ENCODE results near the gene DUSP16. TPM values are rescaled to one million over a fixed set of nuclear protein-coding genes. Genes with fewer than 3 reads are reported as not detected.

Gene DUSP16
- total RNA-seq, 1 donor, result 12.1 TPM

GRCh38 chr12:12461923-12462315 lies 100.7 kb downstream of the DUSP16 start:
- TF ChIP-seq CTCF (IDR thresholded peaks at IDR 0.05; ENCODE audit: insufficient read depth, low read depth, low read length), result no peak
- DNase-seq (ENCODE audit: low read depth), result no peak
- H3K4me3 ChIP-seq (ENCODE audit: low read depth, low read length), result no peak overlapping the region

- no peak for TF ChIP-seq CTCF (IDR thresholded peaks at IDR 0.05; ENCODE audit: insufficient read depth, low read depth, low read length)
- no peak for DNase-seq (ENCODE audit: low read depth)
These were observed 101.4 kb downstream of the DUSP16 start for GRCh38 chr12:12460935-12461922.

DNA sequence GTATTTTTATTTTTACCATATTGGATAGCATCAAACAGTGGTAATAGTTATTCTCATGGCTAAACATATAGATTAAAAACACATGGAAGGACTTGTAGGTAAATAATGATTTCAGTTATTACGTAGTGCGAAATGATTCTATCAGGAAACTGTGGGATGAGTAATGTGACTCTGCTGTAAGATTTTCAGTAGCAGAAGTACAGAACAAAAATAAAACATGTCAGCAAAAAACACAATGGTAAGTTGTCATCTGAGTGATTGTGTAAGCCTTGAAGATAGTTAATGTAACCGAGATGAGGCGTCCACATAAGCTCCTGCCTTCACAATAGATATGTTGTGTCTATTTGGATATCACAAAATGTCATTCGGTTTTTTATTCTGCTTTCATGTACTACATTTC lies 106.0 kb downstream of the DUSP16 start:
- DNase-seq (ENCODE audit: low read depth), result peak; percentile 63
- no peak for TF ChIP-seq CTCF (IDR thresholded peaks at IDR 0.05; ENCODE audit: insufficient read depth, low read depth, low read length)

More at GRCh38 chr12:12460935-12461922, 101.4 kb downstream of the DUSP16 start:
- no peak overlapping the region for H3K4me3 ChIP-seq (ENCODE audit: low read depth, low read length)

DNA sequence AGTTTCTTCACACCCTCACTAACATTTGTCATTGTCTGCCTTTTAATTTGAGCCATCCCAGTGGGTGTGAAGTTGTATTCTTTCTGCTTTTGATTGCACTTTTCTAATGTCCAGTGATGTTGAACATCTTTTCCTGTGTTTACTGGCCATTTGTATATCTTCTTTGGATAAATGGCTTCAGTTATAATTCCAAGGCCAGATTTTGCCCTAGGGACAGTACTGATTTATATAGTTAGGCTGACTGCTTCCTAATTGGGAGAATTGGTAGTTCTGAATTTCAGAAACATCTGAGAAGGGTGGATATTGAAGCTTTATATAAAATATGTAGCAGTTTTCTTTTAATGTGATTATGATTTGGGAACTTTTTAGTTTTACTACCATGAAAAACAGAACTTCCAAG lies 108.3 kb downstream of the DUSP16 start:
- H3K4me3 ChIP-seq (ENCODE audit: low read depth, low read length), result no peak overlapping the region
- no peak for DNase-seq (ENCODE audit: low read depth)
- TF ChIP-seq CTCF (IDR thresholded peaks at IDR 0.05; ENCODE audit: insufficient read depth, low read depth, low read length), result no peak

More for the DNA sequence above, 106.0 kb downstream of the DUSP16 start:
- H3K4me3 ChIP-seq (ENCODE audit: low read depth, low read length), result no peak overlapping the region

- no peak for TF ChIP-seq CTCF (IDR thresholded peaks at IDR 0.05; ENCODE audit: insufficient read depth, low read depth, low read length)
- DNase-seq (ENCODE audit: low read depth), result no peak
These were observed 109.0 kb downstream of the DUSP16 start for GRCh38 chr12:12453635-12454034.

DNA sequence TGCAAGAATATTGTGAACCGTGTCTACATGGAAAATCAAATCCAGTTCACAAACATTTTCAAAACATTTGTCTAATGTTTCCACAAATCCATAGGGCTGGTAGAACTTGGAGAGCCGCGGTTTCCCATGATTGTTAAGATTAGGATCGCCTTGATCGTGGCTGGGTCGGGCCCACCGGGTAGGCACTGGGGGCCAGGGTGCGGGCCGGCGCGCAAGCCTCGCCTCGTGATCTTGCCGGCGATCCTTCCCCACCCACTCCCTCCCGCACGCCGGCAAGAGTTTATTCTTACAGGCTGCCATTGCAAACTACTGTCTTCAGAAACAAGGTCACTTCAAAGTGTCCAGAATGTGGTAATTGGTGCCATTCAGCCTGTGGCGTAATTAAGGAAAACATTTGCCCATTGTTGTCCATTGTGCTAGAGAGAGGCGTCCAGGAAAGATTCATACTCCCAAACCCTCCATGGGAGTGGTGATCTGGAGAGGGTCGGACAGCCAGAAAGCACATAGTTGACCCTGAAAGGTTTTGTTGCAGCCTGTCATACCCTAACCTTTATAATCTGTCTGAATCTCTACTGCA lies 110.2 kb downstream of the DUSP16 start:
- no peak overlapping the region for H3K4me3 ChIP-seq (ENCODE audit: low read depth, low read length)
- TF ChIP-seq CTCF (IDR thresholded peaks at IDR 0.05; ENCODE audit: insufficient read depth, low read depth, low read length), result no peak
- no peak for DNase-seq (ENCODE audit: low read depth)

More at GRCh38 chr12:12453635-12454034, 109.0 kb downstream of the DUSP16 start:
- H3K4me3 ChIP-seq (ENCODE audit: low read depth, low read length), result no peak overlapping the region

Measured in fibroblast of villous mesenchyme (primary cell).